SK-N-SH treated with all-trans-retinoic acid at 6 μM for 48 hours (cell line): ENCODE results near the gene FCN2.

Source experiments
- ATAC-seq: fragments of 200-7000 bp; cut with Tn5 transposase; 3 replicates; pipeline ENCODE4 v1.9.1; 2020; ENCODE audit warnings: mild to moderate bottlenecking, moderate library complexity
- CREB5 ChIP-seq: fragments of 250-450 bp; sonication (Bioruptor Pico); IDR thresholded peaks from 2 replicates; pipeline ENCODE4 v1.5.1; 2020; ENCODE audit warnings: low read depth, mild to moderate bottlenecking, moderate library complexity
- CSDC2 ChIP-seq: fragments of 250-450 bp; sonication (Bioruptor Pico); IDR thresholded peaks from 2 replicates; pipeline ENCODE4 v1.5.0; 2020; ENCODE audit warnings: mild to moderate bottlenecking, moderate library complexity
- CSRNP3 ChIP-seq: fragments of 250-450 bp; sonication (Bioruptor Pico); IDR thresholded peaks from 2 replicates; pipeline ENCODE4 v1.5.1; 2021; ENCODE audit warnings: mild to moderate bottlenecking, moderate library complexity
- ESRRG ChIP-seq: fragments of 250-450 bp; sonication (Bioruptor Pico); IDR thresholded peaks from 2 replicates; pipeline ENCODE4 v1.6.1; 2021; ENCODE audit warnings: mild to moderate bottlenecking
- GLIS3 ChIP-seq: fragments of 250-450 bp; sonication (Bioruptor Pico); IDR thresholded peaks from 2 replicates; pipeline ENCODE4 v1.5.0; 2020; ENCODE audit warnings: mild to moderate bottlenecking, moderate library complexity
- ISL1 ChIP-seq: fragments of 250-450 bp; sonication (Bioruptor Pico); IDR thresholded peaks from 2 replicates; pipeline ENCODE4 v2.1.2; 2022; ENCODE audit warnings: mild to moderate bottlenecking, moderate library complexity
- OSR1 ChIP-seq: fragments of 250-450 bp; sonication (Bioruptor Pico); IDR thresholded peaks from 2 replicates; pipeline ENCODE4 v1.8.0; 2022; ENCODE audit warnings: moderate library complexity, mild to moderate bottlenecking, inconsistent platforms
- PATZ1 ChIP-seq: fragments of 250-450 bp; sonication (Bioruptor Pico); IDR thresholded peaks from 2 replicates; pipeline ENCODE4 v1.8.0; 2020; ENCODE audit warnings: mild to moderate bottlenecking, moderate library complexity, borderline replicate concordance
- POU6F1 ChIP-seq: fragments of 250-450 bp; sonication (Bioruptor Pico); IDR thresholded peaks from 2 replicates; pipeline ENCODE4 v1.8.0; 2021; ENCODE audit warnings: low read depth, mild to moderate bottlenecking, moderate library complexity, borderline replicate concordance
- RARB ChIP-seq: fragments of 250-450 bp; sonication (Bioruptor Pico); IDR thresholded peaks from 2 replicates; pipeline ENCODE4 v1.8.0; 2021; ENCODE audit warnings: mild to moderate bottlenecking, moderate library complexity
- TCF4 ChIP-seq: fragments of 250-450 bp; sonication (Bioruptor Pico); IDR thresholded peaks from 2 replicates; pipeline ENCODE4 v1.8.0; 2021; ENCODE audit warnings: mild to moderate bottlenecking, moderate library complexity, borderline replicate concordance
- TSHZ2 ChIP-seq: fragments of 250-450 bp; sonication (Bioruptor Pico); IDR thresholded peaks from 2 replicates; pipeline ENCODE4 v1.5.0; 2020; ENCODE audit warnings: mild to moderate bottlenecking, moderate library complexity
- ZFP3 ChIP-seq: fragments of 250-450 bp; sonication (Bioruptor Pico); IDR thresholded peaks from 2 replicates; pipeline ENCODE4 v1.5.0; 2020; ENCODE audit warnings: mild to moderate bottlenecking, moderate library complexity
- ZNF70 ChIP-seq: fragments of 450-650 bp; formaldehyde crosslinking; IDR thresholded peaks from 2 replicates; pipeline ENCODE4 v1.5.0; 2020; ENCODE audit warnings: mild to moderate bottlenecking, moderate library complexity

Gene FCN2

DNA sequence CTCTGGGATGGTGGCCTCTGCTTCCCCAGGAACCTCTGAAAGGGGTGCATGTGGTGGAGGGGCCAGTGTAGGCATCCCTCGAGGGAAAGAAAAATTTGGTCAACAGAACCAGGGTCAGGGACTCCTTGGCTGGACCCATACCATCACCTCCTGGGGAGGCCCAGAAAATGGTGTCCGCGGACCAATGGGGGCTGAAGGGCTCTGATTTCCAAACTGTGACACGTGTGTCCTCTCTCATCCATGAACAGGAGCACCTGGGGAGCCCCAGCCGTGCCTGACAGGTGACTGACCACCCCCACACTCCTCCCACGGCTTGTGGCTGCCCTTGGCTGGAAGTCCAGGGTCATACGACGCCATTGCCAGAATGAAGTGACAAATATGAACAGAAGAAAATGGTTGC, 3.9 kb downstream of the FCN2 start:
- no peak for ATAC-seq
- TF ChIP-seq ESRRG (CRISPR knock-in tag) (no peak), TSHZ2 (CRISPR knock-in tag) (no peak), ZNF70 (CRISPR knock-in tag) (no peak), CREB5 (no peak), OSR1 (no peak), GLIS3 (CRISPR knock-in tag) (no peak)
- TF ChIP-seq, all 23 proteins: peak for 0

DNA sequence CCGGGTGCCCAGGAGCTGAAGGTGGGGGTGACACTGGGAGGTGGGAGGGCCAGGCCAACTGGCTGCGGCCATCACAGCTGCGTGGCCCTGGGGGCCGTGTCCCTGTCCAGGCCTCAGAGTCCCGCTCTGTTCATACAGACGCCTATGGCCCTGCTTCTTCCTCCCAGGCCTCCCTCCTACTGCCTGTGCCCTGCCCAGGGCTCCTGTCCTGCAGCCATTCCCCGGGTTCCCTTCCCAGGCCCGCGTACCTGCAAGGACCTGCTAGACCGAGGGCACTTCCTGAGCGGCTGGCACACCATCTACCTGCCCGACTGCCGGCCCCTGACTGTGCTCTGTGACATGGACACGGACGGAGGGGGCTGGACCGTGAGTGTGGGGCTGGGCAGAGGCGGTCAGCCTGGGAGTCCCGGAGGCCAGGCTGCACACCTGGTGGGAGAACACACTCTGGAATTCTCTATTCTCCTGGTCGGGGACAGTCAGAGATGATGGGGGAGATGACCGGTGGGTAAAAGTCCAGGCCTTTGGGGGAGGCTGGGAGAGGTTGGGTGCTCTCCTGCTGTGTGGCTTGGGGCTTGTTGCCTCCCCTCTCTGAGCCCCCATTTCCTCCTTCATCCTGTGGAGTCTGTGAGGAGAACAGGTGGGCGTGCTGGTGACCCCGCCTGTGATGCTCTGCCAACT, 4.5 kb downstream of the FCN2 start:
- ATAC-seq: no peak
- TF ChIP-seq ZFP3 (CRISPR knock-in tag): no peak

- TF ChIP-seq CSRNP3 (CRISPR knock-in tag) (no peak), CSDC2 (CRISPR knock-in tag) (no peak), PATZ1 (no peak), ZNF70 (CRISPR knock-in tag) (no peak), ISL1 (CRISPR knock-in tag) (no peak), ESRRG (CRISPR knock-in tag) (no peak), OSR1 (no peak), ZFP3 (CRISPR knock-in tag) (no peak), TCF4 (no peak)
- ATAC-seq: no peak
These were observed 5.2 kb downstream of the FCN2 start for GRCh38 chr9:134885679-134886412.

DNA sequence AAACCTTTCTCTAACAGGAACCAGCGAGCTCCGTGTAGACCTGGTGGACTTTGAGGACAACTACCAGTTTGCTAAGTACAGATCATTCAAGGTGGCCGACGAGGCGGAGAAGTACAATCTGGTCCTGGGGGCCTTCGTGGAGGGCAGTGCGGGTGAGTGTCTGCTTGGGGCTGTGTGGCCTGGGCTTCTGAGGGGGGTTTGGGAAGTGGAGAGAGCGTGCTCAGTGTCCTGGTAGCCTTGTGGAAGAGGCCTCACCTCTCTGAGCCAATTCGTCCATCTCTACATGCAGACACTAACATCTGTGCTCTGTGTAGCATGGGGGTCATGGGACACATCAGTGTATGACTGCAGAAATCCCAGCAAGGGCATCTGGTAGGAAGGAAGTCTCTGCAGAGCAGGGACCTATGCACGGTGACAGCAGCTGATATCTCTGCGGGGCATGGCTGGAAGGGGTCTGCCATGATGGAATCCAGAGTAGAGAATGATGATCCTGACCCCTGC, 5.9 kb downstream of the FCN2 start:
- no peak for ATAC-seq

More for the DNA sequence above, 5.9 kb downstream of the FCN2 start:
- no peak for TF ChIP-seq TSHZ2 (CRISPR knock-in tag)
- TF ChIP-seq GLIS3 (CRISPR knock-in tag): no peak
- TF ChIP-seq POU6F1: no peak
- TF ChIP-seq RARB (CRISPR knock-in tag): no peak
- TF ChIP-seq TCF4: no peak
- no peak for TF ChIP-seq ZFP3 (CRISPR knock-in tag)
